HG02981 (cell line): ENCODE data around the gene PEX14.

ENCODE experiments used
- ATAC-seq: cut with Tn5 transposase; IDR thresholded peaks from one replicate; pipeline ENCODE4 v1.9.1; 2021; ENCODE audit warnings: mild to moderate bottlenecking, moderate library complexity; ENCODE audit not compliant: unreplicated experiment

Gene PEX14

GRCh38 chr1:10631121-10631810, 156.5 kb downstream of the PEX14 start:
- no peak for ATAC-seq

GRCh38 chr1:10631811-10632593, 157.3 kb downstream of the PEX14 start:
- no peak for ATAC-seq

GRCh38 chr1:10632691-10633090, 157.9 kb downstream of the PEX14 start:
- no peak for ATAC-seq

DNA sequence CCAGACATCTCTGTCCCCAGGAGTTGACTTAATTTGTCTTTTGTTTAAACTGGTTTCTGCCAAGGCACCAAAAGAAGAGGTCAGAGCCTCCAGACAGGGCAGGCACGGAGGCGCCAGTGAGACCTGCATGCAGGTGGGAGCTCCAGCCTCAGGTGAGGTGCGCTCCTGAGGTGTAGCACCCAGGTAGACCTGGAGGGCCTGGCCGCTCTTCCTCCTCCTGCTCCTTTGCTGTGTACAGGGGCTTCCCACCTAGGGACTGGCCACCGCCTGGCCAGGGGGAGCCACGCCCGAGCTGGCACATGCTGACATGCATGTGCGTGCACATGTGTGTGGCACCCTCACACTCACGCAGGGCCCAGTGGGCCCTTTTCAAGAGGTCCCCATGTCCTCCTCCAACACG, 158.7 kb downstream of the PEX14 start:
- ATAC-seq: no peak

- ATAC-seq: no peak
Observed at GRCh38 chr1:10634075-10634427, 159.3 kb downstream of the PEX14 start.

DNA sequence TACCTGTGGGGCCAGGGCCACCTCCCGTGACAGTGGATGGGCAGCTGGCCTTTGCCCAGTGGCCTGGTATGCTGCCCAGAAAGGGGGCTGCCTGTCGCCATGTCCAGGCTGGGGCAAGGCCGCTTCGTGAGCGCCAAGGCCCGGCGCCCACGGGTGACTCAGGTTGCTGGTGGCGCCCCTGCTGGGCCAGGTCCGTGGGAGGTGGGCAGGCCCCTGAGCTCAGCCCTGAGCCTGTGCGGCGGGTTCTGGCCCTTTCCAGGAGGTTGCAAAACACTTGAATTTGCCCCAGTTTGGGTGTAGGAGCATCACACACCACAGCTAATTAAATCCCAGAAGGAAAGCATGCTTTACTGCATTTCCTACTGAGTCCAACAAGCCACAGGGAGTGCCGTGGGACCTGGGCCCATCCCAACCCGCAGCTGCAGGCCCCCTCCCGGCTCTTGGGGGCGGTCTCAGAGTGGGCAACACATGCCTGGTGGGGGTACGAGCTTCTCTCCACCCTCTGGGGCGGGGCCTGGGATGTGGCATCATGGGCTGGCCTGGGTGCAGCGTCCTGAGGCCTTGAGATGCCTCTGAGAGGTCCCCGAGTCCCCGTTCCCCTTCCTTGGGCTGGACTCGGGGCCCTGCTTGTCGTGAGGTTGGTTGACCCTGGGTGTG, 159.8 kb downstream of the PEX14 start:
- no peak for ATAC-seq

GRCh38 chr1:10635085-10635896, 160.5 kb downstream of the PEX14 start:
- no peak for ATAC-seq

- no peak for ATAC-seq
Observed at GRCh38 chr1:10635992-10636391, 161.2 kb downstream of the PEX14 start.

DNA sequence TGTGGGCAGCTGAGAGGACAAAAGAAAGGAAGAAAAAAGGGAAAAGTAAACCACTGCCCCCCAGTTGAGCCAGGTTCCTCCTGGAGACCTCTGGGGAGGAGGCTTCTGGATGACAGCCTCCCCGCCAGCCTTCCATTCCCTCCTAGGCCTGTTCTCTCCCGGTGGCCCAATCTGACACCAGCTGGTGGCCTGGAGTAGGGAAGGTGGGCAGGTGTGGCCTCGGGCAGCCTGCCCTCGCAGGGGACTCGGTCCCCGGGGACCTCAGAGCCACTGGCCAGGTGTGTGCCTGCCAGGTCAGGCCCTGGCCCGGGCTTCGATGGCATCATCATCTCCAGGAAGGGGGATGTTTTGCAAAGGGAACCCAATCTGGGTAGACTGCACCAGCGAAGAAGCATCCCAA, 162.7 kb downstream of the PEX14 start:
- ATAC-seq: no peak

DNA sequence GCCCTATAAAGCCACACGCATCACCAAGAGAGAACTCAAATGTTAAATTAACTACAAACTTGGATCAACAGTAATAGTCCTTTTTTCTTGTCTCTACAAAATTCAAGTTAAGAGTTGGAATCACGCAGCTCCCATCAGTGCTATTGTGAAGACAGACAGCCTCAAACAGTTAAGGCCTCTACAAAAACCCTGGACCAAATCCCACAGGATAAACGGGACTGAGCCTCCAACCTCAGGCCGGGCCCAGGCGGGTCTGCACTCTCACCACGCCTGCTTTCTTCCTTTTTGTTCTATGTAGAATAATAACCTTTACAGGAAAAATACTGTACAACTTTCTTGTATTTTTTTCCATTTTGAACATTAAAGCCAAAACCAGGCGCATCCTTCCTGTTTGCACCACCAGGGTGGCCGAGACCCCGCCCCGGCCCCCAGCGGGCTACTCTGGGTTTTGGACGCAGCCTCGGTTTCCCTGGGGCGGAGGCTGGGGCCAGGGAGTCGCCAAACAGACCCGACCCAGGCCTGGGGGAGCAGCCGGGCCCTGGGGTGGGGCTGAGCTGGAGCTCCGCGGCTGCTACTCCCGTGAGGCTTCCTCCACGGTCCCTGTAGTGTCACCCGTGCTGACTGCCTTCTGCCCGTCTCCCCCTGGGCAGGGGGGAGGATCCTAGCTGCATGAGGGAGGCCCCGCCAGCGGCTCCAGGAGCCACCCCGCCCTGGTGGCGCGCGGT, 163.2 kb downstream of the PEX14 start:
- no peak for ATAC-seq

GRCh38 chr1:10638559-10639005, 163.8 kb downstream of the PEX14 start:
- ATAC-seq: no peak

DNA sequence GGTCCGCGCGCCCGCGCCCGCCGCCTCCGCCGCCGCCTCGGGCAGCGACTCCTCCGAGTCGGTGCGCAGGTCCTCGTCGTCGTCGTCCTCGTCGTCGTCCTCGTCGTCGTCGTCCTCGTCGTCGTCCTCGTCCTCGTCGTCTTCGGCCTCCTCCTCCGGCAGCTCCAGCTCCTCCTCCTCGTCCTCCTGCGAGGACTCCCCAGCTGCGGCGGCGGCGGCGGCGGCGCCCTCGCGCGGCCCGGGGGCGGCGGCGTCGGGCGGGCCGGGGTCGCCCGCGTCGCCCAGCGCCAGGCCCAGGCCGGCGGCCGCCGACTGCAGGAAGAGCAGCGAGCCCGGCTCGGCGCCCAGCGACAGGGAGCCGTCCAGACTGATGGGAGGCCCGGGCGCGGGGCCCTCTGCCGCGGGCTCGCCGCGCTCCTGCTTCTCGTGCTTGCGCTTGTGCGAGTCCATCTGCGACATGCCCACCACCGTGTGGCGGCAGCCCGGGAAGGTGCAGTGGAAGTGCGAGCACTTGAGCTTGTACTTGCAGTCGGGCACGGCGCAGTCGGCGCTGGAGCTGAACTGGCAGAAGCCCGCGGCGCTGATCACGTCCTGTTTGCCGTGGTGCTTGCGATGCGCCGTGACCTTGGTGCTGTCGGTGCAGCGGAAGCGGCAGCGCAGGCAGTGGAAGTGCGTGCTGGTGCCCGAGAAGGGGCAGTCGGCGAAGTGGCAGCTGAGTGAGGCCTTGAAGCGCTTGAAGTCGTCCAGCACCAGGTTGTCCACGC, 164.4 kb downstream of the PEX14 start:
- ATAC-seq: no peak

DNA sequence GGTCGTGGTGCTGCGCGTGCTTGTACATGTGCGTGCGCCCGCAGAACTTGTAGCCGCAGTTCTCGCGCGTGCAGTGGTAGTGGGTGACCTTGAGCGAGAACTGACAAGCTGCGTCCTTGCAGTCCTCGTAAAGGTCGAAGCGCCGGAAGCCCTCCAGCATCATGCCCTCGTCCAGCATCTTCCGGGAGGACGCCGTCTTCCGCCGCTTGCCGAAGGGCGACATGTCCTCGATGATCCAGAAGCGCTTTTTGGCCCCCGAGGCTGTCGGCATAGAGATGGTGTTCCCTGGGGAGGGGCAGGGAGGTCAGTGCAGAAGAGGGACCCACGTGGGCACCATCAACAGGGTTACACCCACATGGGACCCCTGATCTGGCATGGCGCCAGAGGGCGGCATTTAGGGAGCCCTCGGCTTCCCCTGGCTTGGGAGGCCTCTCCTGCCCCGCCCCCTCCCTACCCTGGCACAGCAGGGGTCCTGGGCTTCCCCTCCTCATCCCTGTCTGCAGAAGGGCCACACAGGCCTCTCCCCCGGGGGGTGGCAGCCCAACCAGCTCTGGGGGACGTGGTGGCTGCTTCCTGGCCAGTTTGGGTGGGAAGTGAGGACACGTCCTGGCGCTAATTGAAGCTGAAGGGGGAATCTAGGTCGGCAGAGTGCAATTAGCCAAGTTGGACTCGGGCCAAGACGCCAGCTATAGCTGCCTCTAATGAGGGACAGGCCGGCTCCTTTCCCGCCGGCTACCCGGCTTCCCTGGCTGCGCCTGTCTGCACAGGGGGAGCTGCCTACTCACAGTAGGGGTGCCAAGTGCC, 165.2 kb downstream of the PEX14 start:
- ATAC-seq: no peak

DNA sequence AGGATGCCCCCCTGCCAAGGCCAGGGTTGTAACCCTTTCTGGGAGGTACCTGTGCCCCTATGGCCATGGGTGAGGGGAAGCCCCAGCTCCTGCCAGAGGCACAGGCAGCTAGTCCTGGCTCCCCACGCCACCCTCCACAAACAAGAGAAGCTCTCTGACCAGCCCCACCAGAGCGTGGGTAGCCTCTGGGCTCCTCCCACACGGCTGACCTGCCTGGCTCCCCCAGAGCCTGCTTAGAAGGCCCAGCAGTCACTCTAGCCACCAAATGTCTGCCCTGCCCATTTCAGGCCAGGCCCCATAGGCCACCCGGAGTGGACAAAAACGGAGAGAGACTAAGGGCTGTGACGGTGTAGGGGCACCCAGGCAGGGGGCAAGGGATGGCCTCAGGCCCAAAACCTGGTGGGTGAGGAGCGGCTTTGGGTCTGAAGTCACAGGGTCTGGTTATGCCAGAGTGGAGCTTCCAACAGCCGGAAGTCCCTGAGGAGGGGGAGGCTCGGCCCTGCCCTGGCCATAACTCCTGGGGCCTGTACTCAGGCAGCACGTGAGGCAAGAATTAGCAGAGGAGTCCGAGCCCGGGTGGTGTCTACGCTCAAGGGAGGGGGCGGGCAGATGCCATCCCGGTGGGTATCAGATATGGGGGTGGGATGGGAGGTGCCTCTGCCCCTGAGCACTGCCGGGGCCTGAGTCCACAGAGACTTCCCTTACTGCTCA, 166.2 kb downstream of the PEX14 start:
- ATAC-seq: no peak

DNA sequence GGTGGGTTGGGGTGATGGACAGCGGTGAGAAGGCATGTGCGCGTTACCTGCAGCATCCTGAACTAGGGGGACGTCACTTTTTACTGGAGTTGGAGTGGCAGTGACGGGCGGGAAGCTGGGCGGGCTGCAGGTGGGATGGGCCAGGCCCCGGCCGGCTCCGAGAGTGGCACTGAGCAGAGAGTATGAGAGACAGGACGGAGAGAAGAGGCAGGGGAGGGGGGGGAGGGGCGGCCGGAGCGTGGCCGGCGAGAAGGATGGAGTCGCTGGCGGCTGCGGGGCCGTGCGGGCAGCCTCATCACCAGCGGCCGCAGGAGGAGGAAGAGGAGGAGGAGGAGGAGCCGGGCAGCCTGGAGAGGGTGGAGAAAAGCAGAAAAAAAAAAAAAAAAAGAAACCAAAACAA, 167.2 kb downstream of the PEX14 start:
- no peak for ATAC-seq

GRCh38 chr1:10642403-10643080, 167.8 kb downstream of the PEX14 start:
- no peak for ATAC-seq

GRCh38 chr1:10643607-10644306, 169.0 kb downstream of the PEX14 start:
- ATAC-seq: no peak
